ENCODE measurements around the gene AP3B1.

DNA sequence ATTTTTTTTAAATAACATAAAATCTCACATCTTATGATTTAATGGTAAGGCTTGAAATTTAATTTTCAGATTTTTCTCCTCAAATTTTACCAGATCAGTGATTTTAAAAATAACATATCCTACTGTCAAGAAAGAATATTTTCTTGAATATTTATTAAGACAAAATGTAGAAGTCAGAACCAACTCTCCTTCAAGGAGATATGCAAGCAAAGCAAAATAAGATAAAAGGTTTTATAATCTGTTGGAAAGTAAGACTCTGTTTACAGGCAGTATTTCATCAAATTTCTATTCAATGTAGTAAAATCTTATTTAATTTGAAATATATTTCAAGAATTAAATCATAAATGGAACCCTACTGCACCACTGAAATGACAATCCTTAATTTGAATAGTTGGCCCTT, 7.3 kb downstream of the AP3B1 start:
- TF ChIP-seq, protein P1, sequence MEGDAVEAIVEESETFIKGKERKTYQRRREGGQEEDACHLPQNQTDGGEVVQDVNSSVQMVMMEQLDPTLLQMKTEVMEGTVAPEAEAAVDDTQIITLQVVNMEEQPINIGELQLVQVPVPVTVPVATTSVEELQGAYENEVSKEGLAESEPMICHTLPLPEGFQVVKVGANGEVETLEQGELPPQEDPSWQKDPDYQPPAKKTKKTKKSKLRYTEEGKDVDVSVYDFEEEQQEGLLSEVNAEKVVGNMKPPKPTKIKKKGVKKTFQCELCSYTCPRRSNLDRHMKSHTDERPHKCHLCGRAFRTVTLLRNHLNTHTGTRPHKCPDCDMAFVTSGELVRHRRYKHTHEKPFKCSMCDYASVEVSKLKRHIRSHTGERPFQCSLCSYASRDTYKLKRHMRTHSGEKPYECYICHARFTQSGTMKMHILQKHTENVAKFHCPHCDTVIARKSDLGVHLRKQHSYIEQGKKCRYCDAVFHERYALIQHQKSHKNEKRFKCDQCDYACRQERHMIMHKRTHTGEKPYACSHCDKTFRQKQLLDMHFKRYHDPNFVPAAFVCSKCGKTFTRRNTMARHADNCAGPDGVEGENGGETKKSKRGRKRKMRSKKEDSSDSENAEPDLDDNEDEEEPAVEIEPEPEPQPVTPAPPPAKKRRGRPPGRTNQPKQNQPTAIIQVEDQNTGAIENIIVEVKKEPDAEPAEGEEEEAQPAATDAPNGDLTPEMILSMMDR (IDR thresholded peaks at IDR 0.05), result no peak
- no peak for TF ChIP-seq ZFX (IDR thresholded peaks at IDR 0.05; ENCODE audit: borderline replicate concordance)

All from 22Rv1 (cell line).